GM12873 (cell line): ENCODE data around the gene KRTAP20-1.

Experiments used
- TF ChIP-seq, protein P1 (sequence below): IDR thresholded peaks from 2 replicates; pipeline ENCODE4 v1.5.1; 2012; ENCODE audit warnings: low read depth, mild to moderate bottlenecking, moderate library complexity, low read length, control low read depth; ENCODE audit not compliant: insufficient read depth; ENCODE audit errors: missing control alignments

The KRTAP20-1 gene

DNA sequence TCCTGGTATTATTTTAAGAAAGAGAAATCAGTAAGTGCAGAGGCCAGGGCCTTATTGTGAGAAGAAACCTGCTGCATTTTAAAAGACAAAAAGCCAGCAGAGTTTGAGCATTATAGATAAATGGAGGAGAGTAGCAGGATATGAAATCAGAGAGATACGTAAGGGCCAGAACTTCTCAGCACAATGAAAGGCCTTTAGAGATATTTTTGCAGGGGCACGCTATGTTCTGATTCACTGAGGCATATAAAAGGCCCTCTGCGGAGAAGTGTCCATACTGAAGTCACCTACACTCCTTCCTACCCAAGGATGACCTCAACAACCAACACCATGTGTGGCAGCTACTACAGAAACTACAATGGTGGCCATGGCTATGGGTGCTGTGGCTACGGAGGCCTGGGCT, 24.1 kb upstream of the KRTAP20-1 start, which contains the start of gene KRTAP6-3:
Gene KRTAP6-3 (plus strand): TSS at position 301 of the 400 bp plus-strand sequence. CDS start 6 bp downstream, at position 307.
- TF ChIP-seq, protein P1, sequence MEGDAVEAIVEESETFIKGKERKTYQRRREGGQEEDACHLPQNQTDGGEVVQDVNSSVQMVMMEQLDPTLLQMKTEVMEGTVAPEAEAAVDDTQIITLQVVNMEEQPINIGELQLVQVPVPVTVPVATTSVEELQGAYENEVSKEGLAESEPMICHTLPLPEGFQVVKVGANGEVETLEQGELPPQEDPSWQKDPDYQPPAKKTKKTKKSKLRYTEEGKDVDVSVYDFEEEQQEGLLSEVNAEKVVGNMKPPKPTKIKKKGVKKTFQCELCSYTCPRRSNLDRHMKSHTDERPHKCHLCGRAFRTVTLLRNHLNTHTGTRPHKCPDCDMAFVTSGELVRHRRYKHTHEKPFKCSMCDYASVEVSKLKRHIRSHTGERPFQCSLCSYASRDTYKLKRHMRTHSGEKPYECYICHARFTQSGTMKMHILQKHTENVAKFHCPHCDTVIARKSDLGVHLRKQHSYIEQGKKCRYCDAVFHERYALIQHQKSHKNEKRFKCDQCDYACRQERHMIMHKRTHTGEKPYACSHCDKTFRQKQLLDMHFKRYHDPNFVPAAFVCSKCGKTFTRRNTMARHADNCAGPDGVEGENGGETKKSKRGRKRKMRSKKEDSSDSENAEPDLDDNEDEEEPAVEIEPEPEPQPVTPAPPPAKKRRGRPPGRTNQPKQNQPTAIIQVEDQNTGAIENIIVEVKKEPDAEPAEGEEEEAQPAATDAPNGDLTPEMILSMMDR: no peak

DNA sequence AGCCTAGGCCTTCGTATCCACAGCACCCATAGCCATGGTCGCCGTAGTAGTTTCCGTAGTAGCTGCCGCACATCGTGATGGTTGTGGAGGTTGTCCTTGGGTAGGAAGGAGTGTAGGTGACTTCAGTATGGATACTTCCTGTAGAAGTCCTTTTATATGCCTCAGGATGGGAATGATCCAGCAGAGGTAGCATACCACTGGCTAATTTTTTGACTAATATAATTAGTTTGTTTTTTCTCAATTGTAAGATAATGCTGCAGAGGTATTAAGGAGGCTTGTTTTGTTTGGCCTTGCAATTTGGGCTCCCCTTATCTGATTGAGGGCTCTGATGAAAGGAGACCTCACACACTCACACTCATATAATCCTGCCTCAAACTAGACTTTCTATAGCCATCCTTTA, 17.4 kb upstream of the KRTAP20-1 start, which contains the start of gene KRTAP6-2:
Gene KRTAP6-2 (minus strand): TSS at position 101 of the 400 bp plus-strand sequence. CDS start 28 bp downstream, at position 73.
- TF ChIP-seq, protein P1: no peak

DNA sequence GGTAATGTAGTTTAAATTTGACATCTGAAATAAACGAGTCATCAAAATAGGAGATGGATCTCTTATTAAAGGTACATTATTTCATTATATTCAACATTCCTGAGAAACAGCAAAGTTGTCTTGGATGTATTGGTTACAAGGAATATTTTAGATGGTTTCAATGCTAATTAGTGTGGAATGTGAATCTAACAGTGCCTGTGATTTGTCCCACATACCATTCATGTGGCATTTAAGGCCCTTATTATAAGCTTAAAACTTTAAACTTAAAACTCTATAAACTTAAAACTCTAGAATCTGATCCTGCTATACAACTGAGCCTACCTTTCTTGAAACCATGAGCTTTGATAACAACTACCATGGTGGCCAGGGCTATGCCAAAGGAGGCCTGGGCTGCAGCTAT, 15.4 kb upstream of the KRTAP20-1 start, which contains the start of gene KRTAP22-1:
Gene KRTAP22-1 (plus strand): TSS at position 301 of the 400 bp plus-strand sequence.
- TF ChIP-seq, protein P1: no peak

DNA sequence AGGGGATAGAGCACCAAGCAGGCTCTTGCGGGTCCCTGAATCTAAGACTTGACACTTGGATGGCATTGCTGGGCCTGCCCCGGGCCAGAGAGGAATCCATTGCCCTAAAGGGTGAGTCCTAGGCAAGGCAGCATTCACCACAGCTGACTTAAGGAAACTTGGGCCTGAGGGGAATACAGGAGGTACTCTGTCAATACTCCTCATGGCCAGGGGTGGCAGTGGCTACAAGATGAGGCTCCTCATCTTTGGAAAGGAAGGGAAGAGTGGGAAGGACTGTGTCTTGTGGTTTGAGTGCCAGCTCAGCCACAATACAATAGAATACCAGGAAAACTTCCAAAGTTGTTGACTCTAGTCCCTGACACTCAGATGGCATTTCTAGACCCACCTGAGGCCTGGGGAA, 10.3 kb upstream of the KRTAP20-1 start:
- TF ChIP-seq, protein P1: no peak

DNA sequence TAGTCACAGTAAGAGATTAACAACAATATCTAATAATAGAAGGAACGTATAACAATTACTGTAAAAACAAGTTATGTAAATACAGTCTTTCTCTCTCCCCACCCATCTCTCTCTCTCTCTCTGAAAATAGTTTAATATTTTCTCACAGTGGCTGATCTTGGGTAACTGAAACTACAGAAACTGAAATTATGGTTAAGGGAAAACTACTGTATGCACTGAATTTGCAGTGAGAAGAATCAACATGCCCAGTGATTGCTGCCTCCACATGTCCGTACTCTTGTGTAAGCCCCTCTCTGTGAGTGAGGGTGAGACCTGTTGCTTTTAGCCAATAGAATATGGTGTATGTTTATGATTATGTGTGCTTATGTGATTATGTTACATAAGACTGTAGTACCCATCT, 4.1 kb upstream of the KRTAP20-1 start:
- TF ChIP-seq, protein P1: no peak

DNA sequence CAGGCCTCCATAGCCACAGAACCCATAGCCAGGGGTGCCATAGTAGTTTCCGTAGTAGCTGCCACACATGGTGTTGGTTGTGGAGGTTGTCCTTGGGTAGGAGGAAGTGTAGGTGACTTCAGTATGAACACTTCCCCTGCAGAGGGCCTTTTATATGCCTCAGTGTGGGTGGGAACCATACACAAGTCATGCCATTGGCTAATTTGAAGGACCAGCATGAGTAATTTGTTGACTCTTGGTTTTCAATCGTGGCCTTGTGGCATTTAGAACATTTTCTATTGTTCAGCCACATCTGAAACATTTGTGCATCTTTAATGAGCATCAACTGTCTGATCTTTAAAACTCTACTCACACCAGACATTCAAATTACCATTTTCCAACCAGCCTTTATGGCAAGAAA, 2.4 kb upstream of the KRTAP20-1 start, which contains the start of gene KRTAP6-1:
Gene KRTAP6-1 (minus strand): TSS at position 95 of the 400 bp plus-strand sequence. CDS start 26 bp downstream, at position 69.
- TF ChIP-seq, protein P1: no peak

DNA sequence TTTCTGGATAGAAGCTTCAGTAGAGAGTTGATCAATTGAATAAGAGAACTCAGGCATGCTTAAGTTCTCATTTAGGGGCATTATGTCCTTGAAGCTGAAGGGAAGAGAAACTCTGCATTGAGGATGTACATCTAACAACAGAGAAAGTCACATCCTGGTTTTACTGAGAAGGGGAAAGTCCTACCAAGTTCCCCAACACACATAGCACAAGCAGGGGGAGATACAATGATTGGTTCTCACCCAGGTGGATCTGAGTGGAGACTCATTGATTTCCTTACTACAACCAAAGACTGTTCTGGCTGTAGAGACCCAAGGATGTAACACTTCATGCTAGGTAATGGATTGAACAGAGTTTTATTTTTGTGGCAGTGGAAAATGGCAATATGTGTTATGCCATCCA, 1.0 kb upstream of the KRTAP20-1 start:
- TF ChIP-seq, protein P1: no peak
